ENCODE results near the gene KIRREL3. TPM values are rescaled to one million over a fixed set of nuclear protein-coding genes. Genes with fewer than 3 reads are reported as not detected.
"Not testable (repeated sequence)": the region's sequence is repeated elsewhere in the genome, so short reads cannot be mapped to it uniquely, and the experiment has no call there.

Gene KIRREL3
- total RNA-seq, 1 donor = 0.10 TPM

- no peaks in the 10 kb centered on the region for H3K9me3 ChIP-seq (ENCODE audit: low read depth, low read length)
- H3K4me1 ChIP-seq (ENCODE audit: insufficient read depth, low read length) = peaks cover 41% of the 10 kb centered on the region
- H3K27me3 ChIP-seq (ENCODE audit: insufficient read depth, low read length) = no peaks in the 10 kb centered on the region
- H3K4me3 ChIP-seq (ENCODE audit: low read length) = no peak overlapping the region
Measured at GRCh38 chr11:126391286-126391954, 609.1 kb downstream of the KIRREL3 start.

GRCh38 chr11:126390272-126390867, 610.2 kb downstream of the KIRREL3 start:
- Histone ChIP-seq H3K9me3 (ENCODE audit: low read depth, low read length) (no peaks in the 10 kb centered on the region), H3K4me1 (ENCODE audit: insufficient read depth, low read length) (peaks cover 46% of the 10 kb centered on the region), H3K27me3 (ENCODE audit: insufficient read depth, low read length) (no peaks in the 10 kb centered on the region), H3K4me3 (ENCODE audit: low read length) (no peak overlapping the region)

GRCh38 chr11:126387857-126388256, 612.7 kb downstream of the KIRREL3 start:
- Histone ChIP-seq H3K4me3 (ENCODE audit: low read length) (no peak overlapping the region), H3K4me1 (ENCODE audit: insufficient read depth, low read length) (peaks cover 40% of the 10 kb centered on the region), H3K9me3 (ENCODE audit: low read depth, low read length) (no peaks in the 10 kb centered on the region), H3K27me3 (ENCODE audit: insufficient read depth, low read length) (no peaks in the 10 kb centered on the region)

- H3K4me3 ChIP-seq (ENCODE audit: low read length); H3K27me3 ChIP-seq (ENCODE audit: insufficient read depth, low read length); H3K9me3 ChIP-seq (ENCODE audit: low read depth, low read length): not testable (repeated sequence)
- peaks cover 28% of the 10 kb centered on the region for H3K4me1 ChIP-seq (ENCODE audit: insufficient read depth, low read length)
Measured at GRCh38 chr11:126386729-126387071, 613.9 kb downstream of the KIRREL3 start.

DNA sequence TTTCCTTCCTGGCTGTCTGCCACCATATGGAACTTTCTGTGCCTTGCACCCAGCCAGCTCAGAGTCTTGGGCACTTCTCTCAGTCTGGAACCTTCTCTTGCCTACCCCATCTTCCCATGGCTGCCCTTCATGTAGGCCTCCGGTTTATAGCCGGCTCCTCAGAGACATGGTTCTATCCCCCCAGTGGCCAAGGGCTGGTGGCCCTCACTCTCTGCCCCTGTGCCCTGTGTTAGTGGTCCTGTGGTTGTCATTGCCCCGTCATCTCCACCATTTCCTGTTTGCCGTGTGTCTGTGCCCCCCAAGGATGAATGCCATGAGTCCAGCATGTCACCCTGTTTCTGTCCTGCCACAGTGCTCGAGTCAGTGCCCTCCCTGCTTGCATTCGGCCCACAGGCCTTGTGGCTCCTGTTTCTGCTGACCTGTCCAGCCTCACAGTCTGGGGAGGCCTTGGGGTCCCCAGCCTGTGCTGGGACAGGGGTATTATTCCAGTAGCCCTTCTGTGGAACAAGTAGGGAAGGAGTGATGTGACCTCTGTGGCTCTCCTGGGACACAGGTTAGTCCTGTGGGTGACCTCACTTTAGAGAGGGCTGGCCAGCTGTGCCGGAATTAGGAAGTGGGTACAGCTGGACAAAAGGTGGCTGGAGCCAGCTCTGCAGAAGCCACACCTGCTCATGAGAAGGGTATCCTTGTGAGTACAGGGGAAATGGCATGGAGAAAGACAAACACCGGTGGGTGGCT, 614.4 kb downstream of the KIRREL3 start:
- H3K4me3 ChIP-seq (ENCODE audit: low read length) = no peak overlapping the region
- no peaks in the 10 kb centered on the region for H3K9me3 ChIP-seq (ENCODE audit: low read depth, low read length)
- H3K4me1 ChIP-seq (ENCODE audit: insufficient read depth, low read length) = peaks cover 23% of the 10 kb centered on the region
- no peaks in the 10 kb centered on the region for H3K27me3 ChIP-seq (ENCODE audit: insufficient read depth, low read length)

DNA sequence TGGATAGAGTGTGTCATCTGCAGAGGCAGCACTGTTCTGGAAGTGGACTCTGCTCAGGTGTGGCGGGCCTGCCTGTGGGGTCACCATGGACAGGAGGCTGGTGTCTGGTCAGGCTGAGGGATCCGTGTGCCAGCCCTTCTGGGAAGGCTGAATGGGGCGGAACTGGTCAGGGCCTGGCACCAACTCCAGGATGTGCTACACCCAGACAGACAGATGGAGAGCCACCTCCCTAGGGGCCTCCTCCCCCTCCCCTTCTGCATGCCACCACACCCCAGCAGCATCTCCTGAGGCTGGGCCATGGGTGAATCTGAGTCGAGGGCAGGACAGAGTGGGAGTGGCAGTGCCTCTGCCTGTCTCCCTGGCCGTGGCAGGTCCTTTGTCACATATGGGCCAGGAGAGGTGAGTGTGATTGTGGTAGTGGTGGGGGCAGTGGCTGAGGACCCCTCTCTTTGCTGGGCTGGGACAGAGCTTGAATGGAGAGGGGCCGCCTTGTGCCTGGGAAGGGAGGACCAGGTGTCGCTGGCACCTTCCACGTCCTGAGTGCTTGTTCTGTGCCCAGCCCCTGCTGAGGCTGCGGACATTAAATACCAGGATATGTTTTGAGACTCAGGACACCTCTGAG, 616.0 kb downstream of the KIRREL3 start:
- H3K4me3 ChIP-seq (ENCODE audit: low read length) = no peak overlapping the region
- no peaks in the 10 kb centered on the region for H3K27me3 ChIP-seq (ENCODE audit: insufficient read depth, low read length)
- H3K9me3 ChIP-seq (ENCODE audit: low read depth, low read length) = no peaks in the 10 kb centered on the region
- peaks cover 18% of the 10 kb centered on the region for H3K4me1 ChIP-seq (ENCODE audit: insufficient read depth, low read length)

- Histone ChIP-seq H3K9me3 (ENCODE audit: low read depth, low read length) (no peaks in the 10 kb centered on the region), H3K4me1 (ENCODE audit: insufficient read depth, low read length) (peaks cover 18% of the 10 kb centered on the region), H3K27me3 (ENCODE audit: insufficient read depth, low read length) (no peaks in the 10 kb centered on the region), H3K4me3 (ENCODE audit: low read length) (no peak overlapping the region)
Measured at GRCh38 chr11:126383339-126384335, 616.9 kb downstream of the KIRREL3 start.

DNA sequence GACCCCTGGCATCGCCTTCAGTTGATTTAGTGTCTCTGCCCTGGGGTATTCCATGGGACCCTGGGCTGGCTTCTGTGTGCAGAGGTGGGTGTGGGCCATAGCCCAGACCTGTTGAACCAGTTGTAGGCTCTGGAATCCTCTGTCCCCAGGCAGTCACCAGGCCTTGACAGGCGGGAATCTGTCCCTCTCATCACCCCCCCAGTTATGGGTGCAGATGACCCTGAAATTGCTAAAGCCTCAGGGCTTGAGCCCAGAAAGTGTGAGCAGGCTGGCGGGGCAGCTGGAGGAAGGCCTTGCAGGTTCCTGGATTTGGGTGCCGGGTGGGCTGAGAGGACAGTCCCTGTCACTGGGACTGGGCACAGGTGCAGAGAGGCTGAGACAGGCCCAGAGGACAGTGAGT, 617.9 kb downstream of the KIRREL3 start:
- H3K9me3 ChIP-seq (ENCODE audit: low read depth, low read length); H3K4me3 ChIP-seq (ENCODE audit: low read length); H3K27me3 ChIP-seq (ENCODE audit: insufficient read depth, low read length): not testable (repeated sequence)
- H3K4me1 ChIP-seq (ENCODE audit: insufficient read depth, low read length) = peaks cover 18% of the 10 kb centered on the region

- H3K4me3 ChIP-seq (ENCODE audit: low read length); H3K9me3 ChIP-seq (ENCODE audit: low read depth, low read length); H3K27me3 ChIP-seq (ENCODE audit: insufficient read depth, low read length): not testable (repeated sequence)
- H3K4me1 ChIP-seq (ENCODE audit: insufficient read depth, low read length) = peaks cover 11% of the 10 kb centered on the region
Measured at GRCh38 chr11:126381960-126382359, 618.6 kb downstream of the KIRREL3 start.

DNA sequence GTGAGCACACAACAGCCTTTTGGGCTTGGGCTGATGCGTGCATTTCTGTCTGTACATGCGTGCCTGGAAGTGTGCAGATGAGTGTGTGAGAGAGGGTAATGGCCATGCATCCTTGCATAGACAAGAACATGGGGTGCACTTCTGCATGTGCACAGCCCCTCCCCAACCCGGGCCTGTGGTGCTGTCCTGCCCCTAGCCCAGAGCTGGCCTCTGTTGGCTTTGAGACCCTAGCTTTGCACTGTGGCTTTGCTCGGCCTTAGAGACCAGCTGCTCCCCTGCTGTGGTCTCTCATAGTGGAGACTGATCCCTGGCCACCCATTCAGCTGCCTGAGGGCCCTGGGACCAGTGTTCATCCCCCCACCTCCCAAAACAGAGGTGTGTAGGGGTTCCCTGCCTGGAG, 619.7 kb downstream of the KIRREL3 start:
- no peaks in the 10 kb centered on the region for H3K9me3 ChIP-seq (ENCODE audit: low read depth, low read length)
- H3K4me1 ChIP-seq (ENCODE audit: insufficient read depth, low read length) = peaks cover under 1% of the 10 kb centered on the region
- H3K27me3 ChIP-seq (ENCODE audit: insufficient read depth, low read length) = no peaks in the 10 kb centered on the region
- no peak overlapping the region for H3K4me3 ChIP-seq (ENCODE audit: low read length)

- Histone ChIP-seq H3K4me1 (ENCODE audit: insufficient read depth, low read length) (no peaks in the 10 kb centered on the region), H3K4me3 (ENCODE audit: low read length) (no peak overlapping the region), H3K9me3 (ENCODE audit: low read depth, low read length) (no peaks in the 10 kb centered on the region), H3K27me3 (ENCODE audit: insufficient read depth, low read length) (no peaks in the 10 kb centered on the region)
Measured at GRCh38 chr11:126378763-126379162, 621.8 kb downstream of the KIRREL3 start.

GRCh38 chr11:126375726-126376125, 624.8 kb downstream of the KIRREL3 start:
- Histone ChIP-seq H3K9me3 (ENCODE audit: low read depth, low read length) (no peaks in the 10 kb centered on the region), H3K27me3 (ENCODE audit: insufficient read depth, low read length) (no peaks in the 10 kb centered on the region), H3K4me1 (ENCODE audit: insufficient read depth, low read length) (no peaks in the 10 kb centered on the region), H3K4me3 (ENCODE audit: low read length) (no peak overlapping the region)

GRCh38 chr11:126374562-126375300, 625.8 kb downstream of the KIRREL3 start:
- H3K27me3 ChIP-seq (ENCODE audit: insufficient read depth, low read length); H3K9me3 ChIP-seq (ENCODE audit: low read depth, low read length); H3K4me1 ChIP-seq (ENCODE audit: insufficient read depth, low read length); H3K4me3 ChIP-seq (ENCODE audit: low read length): not testable (repeated sequence)
